Measurements from ENCODE around the gene SLC25A23.

SLC25A23 gene

DNA sequence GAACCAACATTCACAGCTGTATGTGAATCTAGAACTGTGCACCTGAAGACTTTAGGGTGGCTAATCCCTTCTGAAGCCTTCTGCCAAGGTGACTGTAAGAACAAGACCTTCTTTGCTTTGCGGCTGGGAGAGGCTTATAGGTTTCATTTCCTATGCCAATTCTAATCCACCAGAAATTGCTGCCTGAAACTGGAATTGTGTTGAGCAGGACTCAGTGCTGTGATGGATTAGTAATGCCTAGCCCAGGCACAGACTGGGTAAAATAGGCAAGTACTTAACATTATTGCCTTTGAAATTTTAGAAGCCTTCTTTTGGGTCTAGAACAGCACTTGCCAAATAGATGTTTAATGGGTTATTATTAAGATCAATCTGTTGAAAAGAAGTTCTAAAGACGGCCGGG, 11.5 kb downstream of the SLC25A23 start:
- no peak for DNase-seq (ENCODE audit: low read depth, low spot score)
- TF ChIP-seq, protein P1, sequence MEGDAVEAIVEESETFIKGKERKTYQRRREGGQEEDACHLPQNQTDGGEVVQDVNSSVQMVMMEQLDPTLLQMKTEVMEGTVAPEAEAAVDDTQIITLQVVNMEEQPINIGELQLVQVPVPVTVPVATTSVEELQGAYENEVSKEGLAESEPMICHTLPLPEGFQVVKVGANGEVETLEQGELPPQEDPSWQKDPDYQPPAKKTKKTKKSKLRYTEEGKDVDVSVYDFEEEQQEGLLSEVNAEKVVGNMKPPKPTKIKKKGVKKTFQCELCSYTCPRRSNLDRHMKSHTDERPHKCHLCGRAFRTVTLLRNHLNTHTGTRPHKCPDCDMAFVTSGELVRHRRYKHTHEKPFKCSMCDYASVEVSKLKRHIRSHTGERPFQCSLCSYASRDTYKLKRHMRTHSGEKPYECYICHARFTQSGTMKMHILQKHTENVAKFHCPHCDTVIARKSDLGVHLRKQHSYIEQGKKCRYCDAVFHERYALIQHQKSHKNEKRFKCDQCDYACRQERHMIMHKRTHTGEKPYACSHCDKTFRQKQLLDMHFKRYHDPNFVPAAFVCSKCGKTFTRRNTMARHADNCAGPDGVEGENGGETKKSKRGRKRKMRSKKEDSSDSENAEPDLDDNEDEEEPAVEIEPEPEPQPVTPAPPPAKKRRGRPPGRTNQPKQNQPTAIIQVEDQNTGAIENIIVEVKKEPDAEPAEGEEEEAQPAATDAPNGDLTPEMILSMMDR (IDR thresholded peaks at IDR 0.05; ENCODE audit: low read depth, low read length) = no peak
- H3K4me3 ChIP-seq (ENCODE audit: low read depth, low read length) = no peak overlapping the region
- in situ Hi-C loops (cut with HindIII; ENCODE audit: low sequenced_read_pairs) = no loop called here

DNA sequence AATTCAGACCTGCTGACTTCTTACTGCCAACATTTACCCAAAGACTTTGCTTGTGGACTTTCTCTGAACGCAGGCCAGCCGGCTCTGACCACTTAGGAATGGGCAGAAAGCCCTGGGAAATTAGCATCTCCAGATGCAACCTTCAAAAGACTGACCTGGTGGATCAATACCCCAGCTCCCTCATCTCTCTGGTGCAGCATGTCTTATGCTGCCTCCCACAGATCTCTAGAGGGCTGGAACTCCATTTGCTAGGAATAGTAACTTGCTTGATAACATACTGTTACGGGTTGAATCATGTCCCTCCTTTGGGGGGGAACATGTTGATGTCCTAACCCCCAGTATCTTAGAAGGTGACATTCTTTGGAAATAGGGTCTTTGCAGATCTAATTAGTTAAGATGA, 13.1 kb downstream of the SLC25A23 start:
- TF ChIP-seq, protein P1 (IDR thresholded peaks at IDR 0.05; ENCODE audit: low read depth, low read length) = no peak
- DNase-seq (ENCODE audit: low read depth, low spot score) = no peak
- in situ Hi-C loops (cut with HindIII; ENCODE audit: low sequenced_read_pairs) = no loop called here
- H3K4me3 ChIP-seq (ENCODE audit: low read depth, low read length) = no peak overlapping the region

DNA sequence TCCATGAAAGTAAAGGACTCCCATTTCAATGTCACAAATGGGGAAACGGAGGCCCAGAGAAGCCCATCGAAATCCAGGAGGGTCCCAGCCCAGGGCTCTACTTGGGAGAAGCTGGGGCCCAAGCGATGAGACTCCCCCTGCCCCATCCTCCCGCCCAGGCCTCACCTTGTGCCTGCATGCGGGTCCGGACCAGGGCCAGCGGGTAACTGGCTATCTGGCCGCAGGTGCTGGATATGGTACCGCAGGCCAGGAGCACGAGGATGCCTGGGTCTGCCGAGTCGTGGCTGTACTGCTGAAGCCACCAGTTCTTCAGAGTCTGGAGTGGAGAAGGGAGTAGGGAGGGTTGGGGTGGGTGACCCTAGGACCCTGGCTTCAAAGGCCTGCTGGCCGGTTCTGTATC, 15.6 kb downstream of the SLC25A23 start:
- in situ Hi-C loops (cut with HindIII; ENCODE audit: low sequenced_read_pairs) = no loop called here
- DNase-seq (ENCODE audit: low read depth, low spot score) = no peak
- TF ChIP-seq, protein P1 (IDR thresholded peaks at IDR 0.05; ENCODE audit: low read depth, low read length) = no peak
- no peak overlapping the region for H3K4me3 ChIP-seq (ENCODE audit: low read depth, low read length)

DNA sequence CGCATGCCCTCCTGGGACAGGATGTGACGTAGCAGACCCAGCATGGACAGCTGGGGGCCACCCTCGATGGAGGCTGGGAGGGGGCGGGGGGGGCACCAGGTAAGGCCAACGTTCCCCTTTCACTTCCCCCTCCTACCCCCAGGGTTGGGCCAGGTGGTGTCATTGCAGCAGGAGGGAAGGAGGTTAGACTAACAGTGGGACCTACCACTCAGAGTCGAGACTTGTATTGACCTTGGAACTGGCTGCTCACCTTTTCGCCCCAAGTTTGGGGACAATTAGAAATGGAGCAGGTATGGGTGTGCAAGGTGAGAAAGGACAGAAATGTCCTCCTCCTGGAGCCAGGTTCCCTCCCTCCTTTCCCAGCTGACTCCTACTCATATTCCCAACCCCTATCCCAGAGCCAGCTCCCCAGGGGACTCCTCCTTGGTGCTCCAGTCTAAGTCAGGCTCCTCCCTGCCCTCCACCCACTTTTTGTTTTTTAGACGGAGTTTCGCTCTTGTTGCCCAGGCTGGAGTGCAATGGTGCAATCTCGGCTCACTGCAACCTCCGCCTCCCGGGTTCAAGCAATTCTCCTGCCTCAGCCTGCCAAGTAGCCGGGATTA, 17.4 kb downstream of the SLC25A23 start:
- TF ChIP-seq, protein P1 (IDR thresholded peaks at IDR 0.05; ENCODE audit: low read depth, low read length) = no peak
- in situ Hi-C loops (cut with HindIII; ENCODE audit: low sequenced_read_pairs) = no loop called here
- no peak overlapping the region for H3K4me3 ChIP-seq (ENCODE audit: low read depth, low read length)
- DNase-seq (ENCODE audit: low read depth, low spot score) = no peak

DNA sequence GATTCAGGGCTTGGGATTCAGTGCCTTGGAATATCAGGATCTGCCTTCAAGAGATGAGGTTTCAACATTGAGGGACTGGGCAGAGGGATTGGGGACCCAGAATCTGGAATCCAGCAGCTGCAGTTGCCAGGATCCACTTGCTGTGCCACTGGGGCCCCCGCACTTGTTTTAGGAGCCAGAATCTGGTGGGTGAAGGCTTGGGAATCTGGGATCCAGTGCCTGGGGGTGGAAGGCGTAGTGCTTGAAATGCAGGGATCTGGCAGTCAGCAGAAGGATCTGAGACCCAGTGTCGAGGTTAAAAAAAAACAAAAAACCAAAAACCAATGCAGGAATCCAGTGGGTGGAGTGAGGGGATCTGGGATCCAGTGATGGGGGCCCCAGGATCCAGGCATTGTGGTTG, 18.7 kb downstream of the SLC25A23 start:
- in situ Hi-C loops (cut with HindIII; ENCODE audit: low sequenced_read_pairs) = no loop called here
- DNase-seq (ENCODE audit: low read depth, low spot score) = no peak
- TF ChIP-seq, protein P1 (IDR thresholded peaks at IDR 0.05; ENCODE audit: low read depth, low read length) = no peak
- no peak overlapping the region for H3K4me3 ChIP-seq (ENCODE audit: low read depth, low read length)

DNA sequence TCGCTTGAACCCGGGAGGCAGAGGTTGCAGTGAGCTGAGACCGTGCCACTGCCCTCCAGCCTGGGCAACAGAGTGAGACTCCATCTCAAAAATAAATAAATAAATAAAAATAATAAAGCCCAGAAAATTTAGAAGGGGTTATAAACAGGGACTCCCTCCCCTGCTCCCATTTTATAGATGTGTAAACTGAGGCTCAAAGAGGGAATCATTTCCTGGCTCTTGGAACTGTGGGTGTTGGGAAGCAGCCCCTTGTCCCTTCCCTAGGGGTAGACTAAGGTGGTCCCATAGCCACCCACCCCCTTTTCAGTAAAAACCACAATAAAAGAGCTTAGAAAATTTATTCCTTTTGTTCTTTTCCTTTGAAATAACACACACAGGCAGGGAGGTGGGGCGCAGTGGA, 19.8 kb downstream of the SLC25A23 start:
- TF ChIP-seq, protein P1 (IDR thresholded peaks at IDR 0.05; ENCODE audit: low read depth, low read length) = no peak
- no peak for DNase-seq (ENCODE audit: low read depth, low spot score)
- H3K4me3 ChIP-seq (ENCODE audit: low read depth, low read length) = no peak overlapping the region
- in situ Hi-C loops (cut with HindIII; ENCODE audit: low sequenced_read_pairs) = no loop called here

DNA sequence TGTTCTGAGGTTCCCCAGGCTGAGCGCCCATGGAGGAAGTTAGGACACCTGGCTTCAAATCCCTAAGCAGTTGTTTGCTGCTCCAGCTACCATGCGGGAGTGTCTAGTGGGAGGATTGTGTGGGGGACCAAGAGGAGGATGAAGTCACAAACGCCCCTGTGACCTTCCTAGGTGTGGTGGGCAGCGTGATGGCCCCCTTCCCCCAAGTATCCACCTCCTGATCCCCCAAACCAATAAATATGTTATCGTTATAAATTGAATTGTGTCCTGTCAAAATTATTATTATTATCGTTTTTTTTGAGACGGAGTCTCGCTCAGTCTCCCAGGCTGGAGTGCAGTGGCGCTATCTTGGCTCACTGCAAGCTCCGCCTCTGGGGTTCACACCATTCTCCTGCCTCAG, 25.9 kb downstream of the SLC25A23 start, which contains the start of gene SLC25A41:
SLC25A41 (minus strand) TSS at position 101 of the 400 bp plus-strand sequence; CDS start at position 31, 70 bp downstream.
- no peak within 1 kb of the TSS for H3K4me3 ChIP-seq (ENCODE audit: low read depth, low read length)
- TF ChIP-seq, protein P1 (IDR thresholded peaks at IDR 0.05; ENCODE audit: low read depth, low read length) = no peak
- in situ Hi-C loops (cut with HindIII; ENCODE audit: low sequenced_read_pairs) = no loop called here
- DNase-seq (ENCODE audit: low read depth, low spot score) = no peak

Measured in astrocyte of the spinal cord (primary cell).